ENCODE data around the gene CENPF. TPM values are rescaled to one million over a fixed set of nuclear protein-coding genes. Genes with fewer than 3 reads are reported as not detected.
A peak's percentile ranks its signal among the peaks of the same experiment; 100 is the strongest.
"Not testable (repeated sequence)": the region's sequence is repeated elsewhere in the genome, so short reads cannot be mapped to it uniquely, and the experiment has no call there.

The CENPF gene
- total RNA-seq, 1 donor from 2014 or later: 2.5 TPM

DNA sequence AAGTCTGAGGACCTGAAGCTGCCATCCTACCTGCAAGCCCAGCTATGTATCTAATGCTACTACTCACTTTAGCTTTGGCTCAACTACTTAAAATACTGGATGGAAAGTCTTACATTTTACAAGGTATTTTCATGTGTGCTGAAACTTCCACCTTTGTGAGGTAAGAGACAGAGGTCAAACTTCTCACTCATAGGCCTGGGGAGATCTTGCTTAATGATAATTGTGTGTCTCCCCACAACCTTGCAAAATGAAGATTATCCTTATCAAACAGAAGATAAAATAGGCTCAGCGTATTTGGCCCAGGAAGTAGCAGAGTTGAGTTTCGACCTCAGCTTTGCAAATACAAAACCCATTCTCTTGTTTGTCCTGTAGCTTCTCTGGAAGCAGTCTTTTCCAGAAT is 63.7 kb downstream of the CENPF start:
- TF ChIP-seq, protein P1, sequence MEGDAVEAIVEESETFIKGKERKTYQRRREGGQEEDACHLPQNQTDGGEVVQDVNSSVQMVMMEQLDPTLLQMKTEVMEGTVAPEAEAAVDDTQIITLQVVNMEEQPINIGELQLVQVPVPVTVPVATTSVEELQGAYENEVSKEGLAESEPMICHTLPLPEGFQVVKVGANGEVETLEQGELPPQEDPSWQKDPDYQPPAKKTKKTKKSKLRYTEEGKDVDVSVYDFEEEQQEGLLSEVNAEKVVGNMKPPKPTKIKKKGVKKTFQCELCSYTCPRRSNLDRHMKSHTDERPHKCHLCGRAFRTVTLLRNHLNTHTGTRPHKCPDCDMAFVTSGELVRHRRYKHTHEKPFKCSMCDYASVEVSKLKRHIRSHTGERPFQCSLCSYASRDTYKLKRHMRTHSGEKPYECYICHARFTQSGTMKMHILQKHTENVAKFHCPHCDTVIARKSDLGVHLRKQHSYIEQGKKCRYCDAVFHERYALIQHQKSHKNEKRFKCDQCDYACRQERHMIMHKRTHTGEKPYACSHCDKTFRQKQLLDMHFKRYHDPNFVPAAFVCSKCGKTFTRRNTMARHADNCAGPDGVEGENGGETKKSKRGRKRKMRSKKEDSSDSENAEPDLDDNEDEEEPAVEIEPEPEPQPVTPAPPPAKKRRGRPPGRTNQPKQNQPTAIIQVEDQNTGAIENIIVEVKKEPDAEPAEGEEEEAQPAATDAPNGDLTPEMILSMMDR (IDR thresholded peaks at IDR 0.05): no peak
- ATAC-seq (no peak), DNase-seq (no peak)
- intact Hi-C loops (cut with DNase I): no loop called here
- Histone ChIP-seq H3K4me3 (no peak overlapping the region), H3K27me3 (ENCODE audit: low read depth) (no peaks in the 10 kb centered on the region), H3K36me3 (no peaks in the 10 kb centered on the region), H3K27ac (no peak overlapping the region), H3K9me3 (no peaks in the 10 kb centered on the region), H3K4me1 (no peaks in the 10 kb centered on the region)

DNA sequence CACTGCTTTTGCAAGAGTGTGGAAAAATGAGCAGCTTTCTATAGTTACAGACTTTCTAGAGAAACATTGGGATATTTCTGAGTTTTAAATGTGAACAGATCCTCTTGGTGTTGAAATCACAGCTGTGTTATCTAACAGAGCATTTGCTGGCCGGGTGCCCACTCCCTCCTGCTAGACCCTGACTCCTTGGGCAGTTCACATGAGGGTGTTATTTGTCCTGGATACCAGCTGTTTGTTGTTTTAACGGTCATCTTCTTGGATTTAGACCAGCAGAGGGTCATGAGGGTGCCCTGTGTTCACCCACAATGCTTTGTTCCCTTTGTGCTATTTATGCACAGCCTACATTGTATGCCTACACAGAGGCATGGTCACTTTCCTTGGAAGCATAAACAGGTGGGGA is 67.1 kb downstream of the CENPF start:
- no peaks in the 10 kb centered on the region for H3K27me3 ChIP-seq (ENCODE audit: low read depth)
- DNase-seq: peak; percentile 47
- intact Hi-C loops (cut with DNase I): no loop called here
- no peak for ATAC-seq
- H3K27ac ChIP-seq: no peak overlapping the region
- no peaks in the 10 kb centered on the region for H3K4me1 ChIP-seq
- no peaks in the 10 kb centered on the region for H3K36me3 ChIP-seq
- TF ChIP-seq, protein P1 (IDR thresholded peaks at IDR 0.05): no peak
- no peaks in the 10 kb centered on the region for H3K9me3 ChIP-seq
- H3K4me3 ChIP-seq: no peak overlapping the region

DNA sequence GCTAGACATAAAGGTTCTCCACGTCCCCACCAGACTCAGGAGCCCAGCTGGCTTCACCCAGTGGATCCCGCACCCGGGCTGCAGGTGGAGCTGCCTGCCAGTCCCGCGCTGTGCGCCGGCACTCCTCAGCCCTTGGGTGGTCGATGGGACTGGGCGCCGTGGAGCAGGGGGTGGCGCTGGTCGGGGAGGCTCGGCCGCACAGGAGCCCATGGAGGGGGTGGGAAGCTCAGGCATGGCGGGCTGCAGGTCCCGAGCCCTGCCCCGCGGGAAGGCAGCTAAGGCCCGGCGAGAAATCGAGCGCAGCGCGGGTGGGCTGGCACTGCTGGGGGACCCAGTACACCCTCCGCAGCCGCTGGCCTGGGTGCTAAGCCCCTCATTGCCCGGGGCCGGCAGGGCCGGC is 70.0 kb downstream of the CENPF start:
- H3K27me3 ChIP-seq (ENCODE audit: low read depth); H3K27ac ChIP-seq; intact Hi-C loops (cut with DNase I); H3K4me1 ChIP-seq; DNase-seq; H3K9me3 ChIP-seq; H3K4me3 ChIP-seq; H3K36me3 ChIP-seq; ATAC-seq: not testable (repeated sequence)

DNA sequence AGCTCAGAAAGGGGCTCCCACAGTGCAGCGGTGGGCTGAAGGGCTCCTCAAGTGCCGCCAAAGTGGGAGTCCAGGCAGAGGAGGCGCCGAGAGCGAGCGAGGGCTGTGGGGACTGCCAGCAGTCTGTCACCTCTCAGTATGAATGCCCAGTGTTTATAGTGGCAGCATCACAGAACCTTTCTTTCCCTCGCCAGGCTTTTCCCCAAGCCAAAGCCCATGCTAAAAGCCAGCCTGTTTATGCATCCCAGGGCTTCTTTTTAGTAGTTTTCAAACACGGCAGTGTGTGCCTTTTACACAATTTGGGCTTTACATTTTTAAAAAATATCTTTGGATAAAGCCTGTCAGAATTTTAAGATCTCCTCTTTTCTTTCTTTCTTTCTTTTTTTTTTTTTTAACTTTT is 70.6 kb downstream of the CENPF start:
- intact Hi-C loops (cut with DNase I): no loop called here
- no peak for ATAC-seq
- no peak overlapping the region for H3K4me3 ChIP-seq
- TF ChIP-seq, protein P1 (IDR thresholded peaks at IDR 0.05): no peak
- H3K27ac ChIP-seq: no peak overlapping the region
- no peaks in the 10 kb centered on the region for H3K9me3 ChIP-seq
- no peaks in the 10 kb centered on the region for H3K27me3 ChIP-seq (ENCODE audit: low read depth)
- no peaks in the 10 kb centered on the region for H3K36me3 ChIP-seq
- no peaks in the 10 kb centered on the region for H3K4me1 ChIP-seq
- DNase-seq: no peak

DNA sequence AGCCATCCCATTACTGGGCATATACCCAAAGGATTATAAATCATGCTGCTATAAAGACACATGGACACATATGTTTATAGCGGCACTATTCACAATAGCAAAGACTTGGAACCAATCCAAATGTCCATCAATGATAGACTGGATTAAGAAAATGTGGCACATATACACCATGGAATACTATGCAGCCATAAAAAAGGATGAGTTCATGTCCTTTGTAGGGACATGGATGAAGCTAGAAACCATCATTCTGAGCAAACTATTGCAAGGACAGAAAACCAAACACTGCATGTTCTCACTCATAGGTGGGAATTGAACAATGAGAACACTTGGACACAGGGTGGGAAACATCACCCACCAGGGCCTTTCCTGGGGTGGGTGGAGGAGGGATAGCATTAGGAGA is 72.5 kb downstream of the CENPF start:
- H3K27me3 ChIP-seq (ENCODE audit: low read depth); H3K4me1 ChIP-seq; H3K27ac ChIP-seq; H3K36me3 ChIP-seq; ATAC-seq; intact Hi-C loops (cut with DNase I); H3K4me3 ChIP-seq; DNase-seq; H3K9me3 ChIP-seq: not testable (repeated sequence)

DNA sequence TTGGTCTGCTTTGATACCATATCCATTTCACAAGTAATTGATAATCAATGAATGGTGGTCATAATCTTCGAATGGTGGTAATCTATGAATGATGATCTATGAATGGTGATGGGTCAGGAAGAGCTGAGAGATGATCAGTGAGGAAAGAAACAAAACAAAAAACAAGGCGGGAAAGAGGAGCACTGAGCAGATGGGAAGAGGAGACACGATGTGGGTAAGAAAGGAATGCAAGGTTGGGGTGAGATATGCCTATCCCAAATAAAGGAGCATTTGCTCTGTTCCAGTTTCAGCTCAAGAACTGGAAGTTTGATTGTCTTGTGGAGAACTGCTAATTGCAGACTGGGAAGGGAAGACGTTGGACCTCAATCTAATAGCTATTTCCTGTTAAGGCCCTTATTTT is 73.8 kb downstream of the CENPF start:
- Histone ChIP-seq H3K27ac (no peak overlapping the region), H3K4me3 (no peak overlapping the region), H3K27me3 (ENCODE audit: low read depth) (no peaks in the 10 kb centered on the region), H3K9me3 (no peaks in the 10 kb centered on the region), H3K36me3 (no peaks in the 10 kb centered on the region), H3K4me1 (no peaks in the 10 kb centered on the region)
- no peak for ATAC-seq
- intact Hi-C loops (cut with DNase I): no loop called here
- TF ChIP-seq, protein P1 (IDR thresholded peaks at IDR 0.05): no peak
- no peak for DNase-seq

DNA sequence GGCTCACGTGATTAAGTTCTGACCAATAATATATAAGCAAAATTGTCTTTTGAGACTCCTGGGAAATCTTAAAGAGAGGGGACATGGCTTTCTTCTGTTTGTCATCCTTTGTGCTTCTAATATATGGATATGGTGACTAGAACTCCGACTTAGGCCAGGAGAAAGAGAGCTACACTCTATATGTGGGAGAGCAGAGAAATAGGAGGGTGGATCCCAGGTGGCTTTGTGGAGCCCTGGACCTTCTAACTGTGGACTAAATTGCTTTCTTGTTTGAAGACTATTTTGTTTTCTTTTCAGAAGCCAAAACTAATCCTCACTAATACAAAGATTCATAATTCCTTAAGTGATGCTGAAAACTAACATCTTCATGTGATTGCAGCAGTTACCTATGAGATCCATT is 75.0 kb downstream of the CENPF start:
- Histone ChIP-seq H3K4me3 (no peak overlapping the region), H3K27ac (no peak overlapping the region), H3K36me3 (no peaks in the 10 kb centered on the region), H3K9me3 (no peaks in the 10 kb centered on the region), H3K4me1 (no peaks in the 10 kb centered on the region), H3K27me3 (ENCODE audit: low read depth) (no peaks in the 10 kb centered on the region)
- TF ChIP-seq, protein P1 (IDR thresholded peaks at IDR 0.05): no peak
- intact Hi-C loops (cut with DNase I): no loop called here
- ATAC-seq (no peak), DNase-seq (no peak)
